ENCODE measurements around the gene KRTAP4-1.

DNA sequence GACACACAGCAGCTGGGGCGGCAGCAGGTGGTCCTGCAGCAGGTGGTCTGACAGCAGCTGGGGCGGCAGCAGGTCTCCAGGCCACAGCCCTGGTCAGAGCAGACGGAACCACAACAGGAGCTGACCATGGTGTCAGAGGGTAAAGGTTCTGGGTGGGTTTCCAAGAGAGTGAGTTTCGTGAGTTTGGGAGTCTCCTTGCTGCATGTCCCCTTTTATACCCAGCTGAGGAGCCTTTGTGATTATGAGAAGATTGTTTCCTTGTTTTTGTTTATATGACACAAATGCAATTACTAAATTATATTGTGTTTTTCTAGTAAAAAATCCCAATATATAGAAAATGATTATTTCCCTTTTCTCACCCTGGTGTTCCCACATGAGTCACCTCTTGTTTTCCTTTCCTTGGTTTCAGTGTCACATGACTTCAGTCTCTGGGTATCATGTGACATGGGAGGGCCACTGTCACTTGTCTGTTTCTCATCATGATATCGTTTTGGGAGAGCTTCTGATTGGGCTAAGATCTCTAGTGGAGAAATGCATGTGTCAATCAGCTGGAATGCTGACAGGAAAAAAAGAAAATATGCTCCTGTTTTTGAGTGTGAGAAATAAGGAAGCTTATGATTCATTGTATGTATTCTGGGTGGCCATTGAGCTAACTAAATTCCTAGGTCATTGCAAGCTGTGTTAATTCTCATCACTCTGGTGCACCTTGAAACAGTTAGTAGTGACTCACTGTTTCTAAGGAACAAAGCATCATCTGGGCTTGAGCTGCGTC is 44.2 kb downstream of the KRTAP4-1 start, which contains the start of gene KRTAP4-6:
- TF ChIP-seq CTCF (IDR thresholded peaks at IDR 0.05; ENCODE audit: insufficient read depth, low read length) (no peak), REST (IDR thresholded peaks at IDR 0.05; ENCODE audit: insufficient replicate concordance, low read depth) (no peak), POLR2AphosphoS5 (IDR thresholded peaks at IDR 0.05; ENCODE audit: low read depth) (no peak), SPI1 (IDR thresholded peaks at IDR 0.05; ENCODE audit: borderline replicate concordance, low read depth) (no peak)

Measured in HL-60 (cell line).